Vagina (tissue), 2 donors: ENCODE results near the gene GNB1L.

Source experiments
- POLR2A ChIP-seq, 2 donors: fragments of 450-650 bp; IDR thresholded peaks; one replicate each; pipeline ENCODE4 v1.6.1; 2017; ENCODE audit warnings: antibody characterized with exemption in 2 of 2, mild to moderate bottlenecking in 2 of 2, moderate library complexity in 2 of 2
- POLR2AphosphoS5 ChIP-seq, 2 donors: sonication (generic); formaldehyde crosslinking; IDR thresholded peaks; one replicate each; pipeline ENCODE4 v1.9.0; 2017; ENCODE audit warnings: antibody characterized with exemption in 2 of 2, mild to moderate bottlenecking in 2 of 2, low read depth in 1 of 2; ENCODE audit not compliant: insufficient read depth in 1 of 2
- TF ChIP-seq, protein P1 (sequence below), 3 experiments: fragments of 450-650 bp in 2 of 3; fragments of 200-600 bp in 1 of 3; sonication (generic) in 1 of 3; IDR thresholded peaks; one replicate each; pipeline ENCODE4 v1.5.1; 2017 to 2019; ENCODE audit warnings: antibody characterized with exemption in 3 of 3, mild to moderate bottlenecking in 2 of 3, moderate library complexity in 2 of 3

DNA sequence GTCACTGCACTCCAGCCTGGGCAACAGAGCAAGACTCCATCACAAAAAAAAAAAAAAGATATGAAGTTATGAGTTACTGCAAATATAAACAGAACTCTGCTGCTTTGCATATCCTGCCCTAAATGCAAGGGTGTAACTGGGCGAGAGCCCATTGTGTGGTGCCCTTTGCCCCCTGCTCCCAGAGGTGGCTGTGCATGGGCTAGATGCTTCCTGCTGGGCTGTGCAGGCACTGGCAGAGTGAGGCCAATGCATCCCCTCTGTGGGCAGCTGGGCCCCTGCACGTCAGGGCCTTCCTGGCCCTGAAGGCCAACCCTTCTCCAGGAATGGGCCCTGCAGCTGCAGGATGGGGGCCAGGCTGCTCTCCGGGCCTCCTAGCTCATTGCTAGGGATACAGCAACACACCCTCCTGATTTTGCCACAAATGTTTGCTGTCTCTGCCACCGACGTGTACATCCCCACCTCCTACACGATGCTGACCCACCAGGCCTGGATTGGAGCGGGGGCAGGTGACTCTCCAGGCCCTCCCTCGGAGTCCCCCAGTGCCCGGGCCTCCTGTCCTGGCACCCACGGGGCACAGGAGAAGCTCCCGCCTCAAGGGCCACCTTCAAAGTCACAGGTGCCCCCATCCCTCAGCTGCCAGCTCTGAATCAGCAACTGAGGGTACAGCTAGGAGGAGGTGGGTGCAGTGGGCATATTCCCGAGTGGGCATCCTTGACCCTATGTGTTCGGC is 46.2 kb upstream of the GNB1L start:
- TF ChIP-seq, protein P1, sequence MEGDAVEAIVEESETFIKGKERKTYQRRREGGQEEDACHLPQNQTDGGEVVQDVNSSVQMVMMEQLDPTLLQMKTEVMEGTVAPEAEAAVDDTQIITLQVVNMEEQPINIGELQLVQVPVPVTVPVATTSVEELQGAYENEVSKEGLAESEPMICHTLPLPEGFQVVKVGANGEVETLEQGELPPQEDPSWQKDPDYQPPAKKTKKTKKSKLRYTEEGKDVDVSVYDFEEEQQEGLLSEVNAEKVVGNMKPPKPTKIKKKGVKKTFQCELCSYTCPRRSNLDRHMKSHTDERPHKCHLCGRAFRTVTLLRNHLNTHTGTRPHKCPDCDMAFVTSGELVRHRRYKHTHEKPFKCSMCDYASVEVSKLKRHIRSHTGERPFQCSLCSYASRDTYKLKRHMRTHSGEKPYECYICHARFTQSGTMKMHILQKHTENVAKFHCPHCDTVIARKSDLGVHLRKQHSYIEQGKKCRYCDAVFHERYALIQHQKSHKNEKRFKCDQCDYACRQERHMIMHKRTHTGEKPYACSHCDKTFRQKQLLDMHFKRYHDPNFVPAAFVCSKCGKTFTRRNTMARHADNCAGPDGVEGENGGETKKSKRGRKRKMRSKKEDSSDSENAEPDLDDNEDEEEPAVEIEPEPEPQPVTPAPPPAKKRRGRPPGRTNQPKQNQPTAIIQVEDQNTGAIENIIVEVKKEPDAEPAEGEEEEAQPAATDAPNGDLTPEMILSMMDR (IDR thresholded peaks at IDR 0.05), result no peak
- TF ChIP-seq POLR2A (IDR thresholded peaks at IDR 0.05) (no peak), POLR2AphosphoS5 (IDR thresholded peaks at IDR 0.05; ENCODE audit: insufficient read depth in 1 of 2, low read depth in 1 of 2) (no peak)
